GM21447 (cell line): ENCODE data around the gene GTSE1.

ENCODE experiments used
- ATAC-seq: cut with Tn5 transposase; IDR thresholded peaks from one replicate; pipeline ENCODE4 v1.9.1; 2021; ENCODE audit not compliant: unreplicated experiment

Gene GTSE1

DNA sequence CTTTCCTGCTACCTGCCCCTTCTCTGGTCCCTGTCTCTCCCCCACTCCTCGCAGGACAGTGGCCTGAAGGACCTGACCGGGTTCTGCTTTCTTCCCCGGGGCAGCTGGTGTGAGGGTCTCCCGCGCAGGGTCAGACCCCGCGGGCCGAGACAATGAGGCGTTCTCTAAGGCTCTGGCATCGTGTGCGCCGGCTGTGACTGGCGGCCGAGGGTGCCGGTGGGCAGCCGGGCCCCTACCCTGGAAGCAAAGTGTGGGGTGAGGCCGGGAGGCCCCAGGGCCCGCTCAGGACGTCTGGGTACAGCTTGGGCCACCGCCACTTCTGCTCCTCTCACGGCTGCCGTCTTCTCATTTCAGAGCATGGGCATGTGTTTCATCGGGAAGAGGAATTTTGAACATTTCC lies 55.1 kb downstream of the GTSE1 start:
- ATAC-seq = no peak

DNA sequence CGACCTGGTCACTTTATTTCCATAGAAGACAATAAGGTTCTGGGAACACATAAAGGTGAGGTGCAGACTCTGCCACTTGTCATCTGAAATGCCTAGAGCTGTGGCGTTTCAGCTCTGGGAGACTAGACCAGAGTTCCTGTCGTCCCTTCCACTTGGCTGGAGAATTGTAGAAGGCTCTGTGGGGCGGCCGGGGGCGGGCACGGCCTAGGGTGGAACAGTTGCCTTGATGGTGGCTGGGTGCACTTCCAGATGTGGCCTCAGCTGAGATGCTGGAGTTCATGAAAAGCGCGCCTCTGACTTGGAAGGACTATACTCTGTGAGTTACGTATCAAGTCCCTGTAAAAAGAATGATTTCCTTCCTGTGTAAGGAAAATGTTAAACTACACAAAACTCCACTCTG lies 55.6 kb downstream of the GTSE1 start:
- no peak for ATAC-seq

DNA sequence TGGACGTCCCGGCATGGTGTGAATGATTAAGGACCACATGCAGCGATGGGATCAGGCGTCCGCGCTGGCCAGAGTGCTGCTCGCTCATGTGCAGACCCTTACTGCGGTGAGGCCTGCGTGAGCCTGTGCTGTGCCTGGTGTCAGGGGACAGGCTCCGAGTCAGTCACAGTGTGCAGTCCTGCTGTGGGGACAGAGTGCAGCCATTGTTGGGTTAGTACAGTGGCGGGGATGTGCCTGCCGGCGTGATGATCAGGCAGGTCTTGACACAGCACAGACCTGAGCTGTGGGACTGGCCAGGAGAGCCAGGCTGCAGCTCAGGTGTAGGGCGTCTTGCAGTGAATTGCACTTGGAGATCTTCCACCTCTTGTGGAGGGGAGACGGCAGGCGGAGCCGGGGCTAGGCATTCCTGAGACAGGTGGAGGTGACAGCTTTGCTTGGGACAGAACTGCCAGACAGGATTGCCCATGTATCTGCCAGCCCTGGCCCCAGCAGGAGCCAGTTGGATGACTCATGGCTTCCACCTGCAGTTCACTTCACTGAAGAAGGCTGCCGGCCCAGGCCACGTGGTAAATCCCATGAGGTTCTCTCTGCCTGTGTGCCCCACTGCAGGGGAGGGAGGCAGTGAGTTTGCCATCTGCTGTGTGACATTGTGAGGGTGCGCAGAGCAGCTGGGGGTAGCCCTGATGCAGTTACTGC lies 56.2 kb downstream of the GTSE1 start:
- no peak for ATAC-seq

DNA sequence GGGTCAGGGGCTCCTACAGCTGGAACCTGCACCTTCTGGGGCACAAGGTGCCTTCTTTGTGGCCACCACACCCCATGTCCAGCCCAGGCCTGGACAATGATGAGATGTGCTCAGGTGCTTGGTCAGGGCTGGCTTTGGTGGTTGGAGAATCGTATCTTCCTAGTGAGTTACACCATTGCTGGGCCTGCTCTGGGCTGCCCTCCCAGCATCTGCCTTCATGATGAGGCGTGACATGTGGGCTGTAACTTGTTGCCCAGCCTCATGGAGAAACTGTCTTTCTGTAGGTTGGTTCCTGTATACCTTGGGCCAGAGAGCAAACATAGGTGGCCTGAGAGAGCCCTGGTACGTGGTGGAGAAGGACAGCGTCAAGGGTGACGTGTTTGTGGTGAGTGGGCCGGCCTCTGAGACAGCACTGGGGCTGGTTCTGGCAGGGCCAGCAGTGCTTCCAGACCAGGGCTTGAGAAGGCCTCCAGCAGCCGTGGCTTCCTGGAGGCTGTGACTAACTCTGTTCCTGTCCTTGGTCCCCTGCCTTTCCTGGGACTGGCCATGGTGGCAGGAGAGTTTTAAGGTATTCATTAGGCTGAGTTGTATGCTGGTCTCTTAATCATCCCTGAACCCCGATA lies 56.9 kb downstream of the GTSE1 start:
- ATAC-seq = no peak

DNA sequence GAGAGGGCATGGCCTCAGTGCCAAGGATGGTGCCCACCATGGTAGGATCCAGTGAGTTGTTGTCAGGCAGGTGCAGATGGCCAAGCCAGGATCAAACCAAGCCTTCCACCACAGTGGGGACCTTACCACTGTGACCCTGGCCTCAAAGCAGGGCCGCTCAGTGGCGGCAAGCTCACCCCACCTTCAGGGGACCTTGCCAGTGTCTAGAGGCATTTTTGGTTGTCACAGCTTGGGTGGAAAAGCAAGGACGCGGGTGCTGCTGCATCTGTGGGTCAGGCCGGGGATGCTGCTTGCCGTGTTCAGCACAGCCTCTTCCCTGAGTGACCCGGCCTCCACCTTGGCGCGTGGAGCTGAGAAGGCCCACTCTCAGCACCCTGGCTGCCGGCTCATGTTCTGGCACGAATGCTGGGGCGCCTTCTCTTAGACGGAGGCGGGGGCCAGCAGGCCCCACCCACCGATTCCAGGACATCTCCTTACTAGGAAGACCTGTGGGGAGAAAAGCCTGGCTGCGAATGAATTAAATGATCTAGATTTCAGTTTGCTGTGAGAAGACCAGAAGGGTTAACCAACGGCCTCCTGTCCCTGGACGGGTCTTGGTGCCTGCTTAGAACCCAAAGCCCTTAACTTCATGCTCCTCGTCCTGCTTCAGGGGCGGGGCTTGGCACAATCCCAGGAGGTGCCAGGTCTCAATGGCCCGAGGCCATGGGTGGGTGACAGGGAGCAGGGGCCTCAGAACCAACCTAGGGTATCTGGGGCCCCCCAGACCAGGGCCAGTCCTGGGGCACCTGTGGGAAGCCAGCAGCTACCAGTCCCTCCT lies 57.7 kb downstream of the GTSE1 start:
- no peak for ATAC-seq

DNA sequence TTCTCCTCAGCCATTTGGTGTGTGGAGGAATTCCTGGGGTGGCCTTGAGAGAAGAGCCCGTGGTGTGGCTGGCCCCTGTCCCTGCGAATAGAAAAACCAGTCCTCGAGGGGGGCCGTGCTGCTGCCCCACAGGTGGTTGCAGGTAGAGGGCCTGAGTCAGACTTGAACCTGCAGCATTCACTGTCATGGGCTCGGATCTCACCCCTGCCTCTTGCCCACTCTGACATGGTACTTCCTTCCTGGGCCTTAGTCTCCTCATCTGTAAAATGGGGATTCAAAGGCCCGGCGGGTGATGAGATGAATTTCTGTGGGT lies 58.3 kb downstream of the GTSE1 start:
- no peak for ATAC-seq

DNA sequence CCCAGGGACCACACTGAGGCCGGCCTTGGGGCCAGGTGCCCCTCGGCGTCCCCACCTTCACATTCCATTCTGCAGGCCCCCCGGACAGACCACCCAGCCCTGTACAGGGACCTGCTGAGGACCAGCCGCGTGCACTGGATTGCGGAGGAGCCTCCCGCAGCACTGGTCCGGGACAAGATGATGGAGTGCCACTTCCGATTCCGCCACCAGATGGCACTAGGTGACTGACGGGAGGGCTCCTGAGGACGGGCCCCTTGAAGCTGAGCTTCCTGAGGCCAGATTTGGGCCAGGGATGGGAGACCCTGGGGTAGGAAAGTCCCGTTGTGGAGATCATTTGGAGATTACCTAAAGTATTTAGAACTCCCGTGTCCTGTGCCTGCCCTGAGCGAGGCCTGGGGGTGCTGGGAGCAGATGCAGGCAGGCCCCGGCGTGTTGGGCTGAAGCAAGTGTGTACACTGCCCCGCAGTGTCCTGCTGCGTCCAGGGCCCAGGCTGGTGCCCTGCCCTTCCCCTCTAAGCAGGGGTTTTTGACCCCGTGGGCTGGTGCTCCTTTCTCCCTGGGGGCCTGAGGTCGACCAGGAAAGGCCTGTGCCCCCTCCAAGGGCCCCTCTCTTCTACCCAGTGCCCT lies 58.8 kb downstream of the GTSE1 start:
- ATAC-seq = no peak

DNA sequence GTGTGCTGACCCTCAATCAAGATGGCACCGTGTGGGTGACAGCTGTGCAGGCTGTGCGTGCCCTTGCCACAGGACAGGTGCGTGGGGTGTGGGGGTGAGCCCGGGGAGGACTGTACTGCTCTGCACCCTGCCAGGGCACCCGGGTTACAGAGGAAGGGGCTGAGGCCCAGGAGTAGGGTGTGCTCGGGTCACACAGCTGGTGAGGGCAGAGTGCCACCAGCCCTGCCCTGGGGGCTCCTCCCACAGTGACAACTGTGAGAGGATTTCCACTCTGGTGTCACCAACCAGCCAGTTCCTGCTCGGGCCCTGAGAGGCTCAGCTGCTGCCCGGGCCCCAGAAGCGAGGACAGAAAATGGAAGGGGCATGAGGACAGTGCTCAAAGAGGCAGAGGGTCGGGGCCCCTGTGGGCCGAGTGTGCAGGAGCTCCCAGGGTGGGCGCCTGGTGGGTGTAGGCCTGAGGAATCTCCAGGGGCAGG lies 59.4 kb downstream of the GTSE1 start:
- no peak for ATAC-seq

DNA sequence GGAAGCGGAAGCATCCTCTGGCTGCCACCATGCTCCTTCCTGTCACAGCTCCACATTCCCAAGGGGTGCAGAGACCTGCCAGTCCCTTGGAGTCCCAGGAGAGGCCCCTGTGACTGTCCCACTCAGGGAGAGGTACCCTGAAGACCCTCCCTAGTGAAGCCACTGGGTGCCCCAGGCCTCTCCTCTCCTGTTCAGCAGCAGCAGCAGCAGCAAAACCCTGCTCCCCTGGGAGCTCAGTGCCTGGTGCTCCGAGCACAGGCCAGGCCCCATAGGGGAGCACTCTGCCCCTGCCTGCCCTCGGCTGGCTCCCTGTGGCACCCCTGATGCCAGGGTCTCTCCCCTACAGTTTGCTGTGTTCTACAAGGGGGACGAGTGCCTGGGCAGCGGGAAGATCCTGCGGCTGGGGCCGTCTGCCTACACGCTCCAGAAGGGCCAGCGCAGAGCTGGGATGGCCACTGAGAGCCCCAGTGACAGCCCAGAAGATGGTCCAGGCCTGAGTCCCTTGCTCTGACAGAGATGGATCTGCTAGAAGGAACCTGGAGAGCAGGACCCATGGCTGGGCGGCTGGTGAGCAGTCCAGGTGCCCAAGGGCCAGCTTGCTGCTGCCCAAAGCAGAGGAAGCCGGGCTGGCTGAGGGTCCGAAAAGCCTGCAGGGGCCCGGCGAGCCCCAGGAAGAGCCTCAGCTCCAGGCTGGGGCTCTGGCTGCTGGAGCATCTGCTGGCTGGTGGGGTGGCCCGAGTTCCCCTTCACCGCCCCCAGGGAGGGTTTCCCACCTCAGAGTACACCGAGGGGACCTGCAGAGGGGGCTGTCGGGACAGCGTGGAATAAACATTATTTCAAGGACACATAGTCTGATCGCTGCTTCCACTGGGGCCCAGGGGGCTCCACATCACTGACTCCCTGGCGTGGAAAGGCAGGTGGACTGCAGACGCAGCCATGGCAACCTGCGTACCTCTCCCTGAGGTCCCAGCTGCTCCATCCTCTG lies 60.1 kb downstream of the GTSE1 start:
- ATAC-seq = no peak

DNA sequence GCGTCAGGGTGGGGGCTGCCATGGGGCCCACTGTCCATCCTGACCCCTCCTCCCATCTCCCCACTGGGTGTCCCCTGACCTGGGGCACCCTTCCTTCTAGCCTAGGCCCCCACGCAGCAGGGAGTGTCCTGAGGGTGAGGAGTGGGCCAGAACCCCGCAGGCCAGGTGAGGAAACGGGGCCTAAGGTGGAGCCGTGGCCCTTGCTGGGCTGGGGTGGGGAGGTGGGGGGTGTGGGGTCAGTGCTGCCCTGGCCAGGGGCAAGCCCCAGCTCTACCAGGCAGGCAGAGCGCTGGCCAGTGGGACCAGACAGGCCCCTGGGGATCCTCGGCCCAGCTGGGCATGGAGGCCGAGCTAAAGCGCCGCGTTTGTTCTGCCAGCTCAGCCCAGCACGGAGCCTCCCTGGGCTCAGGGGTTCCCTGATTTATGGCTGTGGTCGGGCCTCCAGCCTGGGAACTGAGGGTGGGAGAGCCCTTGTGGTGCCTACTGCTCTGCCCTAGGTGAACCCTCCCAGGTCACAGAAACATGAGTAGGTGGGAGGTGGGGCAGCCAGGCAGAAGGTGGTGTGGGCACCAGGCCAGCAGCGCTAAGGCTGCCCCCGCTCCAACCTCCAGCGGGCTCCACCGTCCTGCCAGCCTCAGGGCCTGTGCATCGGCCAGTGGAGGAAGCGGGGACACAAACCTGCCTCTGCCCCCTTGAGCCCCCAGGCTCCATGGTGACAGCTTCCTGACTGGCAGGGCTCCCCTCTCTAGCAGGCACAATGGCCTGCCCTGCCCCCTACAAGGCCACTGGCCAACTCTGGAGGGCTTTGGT lies 61.2 kb downstream of the GTSE1 start:
- ATAC-seq = no peak

DNA sequence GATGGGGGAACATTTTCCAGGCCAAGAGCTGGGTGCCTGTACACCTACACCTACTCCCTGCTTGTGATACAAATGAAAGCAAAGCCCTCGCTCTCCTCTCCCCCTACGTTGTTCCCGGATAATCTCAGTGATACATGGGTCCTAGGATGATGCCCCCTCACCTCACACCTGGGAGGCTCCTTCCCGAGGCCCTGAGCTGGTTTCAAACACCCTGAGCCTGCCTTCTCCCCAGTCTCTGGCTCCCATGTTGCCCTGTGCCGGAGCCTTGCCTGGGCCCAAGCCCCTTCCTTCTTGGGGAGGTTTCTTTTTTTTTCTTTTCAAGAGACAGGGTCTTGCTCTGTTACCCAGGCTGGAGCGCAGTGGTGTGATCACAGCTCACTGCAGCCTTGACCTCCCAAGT lies 62.1 kb downstream of the GTSE1 start:
- no peak for ATAC-seq

DNA sequence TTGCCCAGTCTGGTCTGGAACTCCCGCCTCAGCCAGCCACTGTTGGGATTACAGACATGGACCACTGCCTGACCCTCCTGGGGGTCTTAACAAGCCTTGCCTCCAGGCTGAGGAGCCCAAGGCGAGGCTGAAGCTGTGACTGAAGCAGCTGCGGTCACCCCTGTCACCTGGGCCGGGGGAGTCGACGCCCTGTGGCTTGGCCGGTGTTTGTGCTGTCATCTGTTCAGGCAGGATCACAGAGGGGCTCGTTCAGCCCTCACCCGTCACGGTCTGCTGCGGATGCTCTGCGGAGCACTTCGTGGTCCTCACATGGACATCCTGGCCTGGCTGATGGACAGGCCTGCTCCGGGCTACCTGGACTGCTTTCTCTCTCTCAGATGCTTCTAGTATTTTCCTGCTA lies 62.7 kb downstream of the GTSE1 start:
- no peak for ATAC-seq

DNA sequence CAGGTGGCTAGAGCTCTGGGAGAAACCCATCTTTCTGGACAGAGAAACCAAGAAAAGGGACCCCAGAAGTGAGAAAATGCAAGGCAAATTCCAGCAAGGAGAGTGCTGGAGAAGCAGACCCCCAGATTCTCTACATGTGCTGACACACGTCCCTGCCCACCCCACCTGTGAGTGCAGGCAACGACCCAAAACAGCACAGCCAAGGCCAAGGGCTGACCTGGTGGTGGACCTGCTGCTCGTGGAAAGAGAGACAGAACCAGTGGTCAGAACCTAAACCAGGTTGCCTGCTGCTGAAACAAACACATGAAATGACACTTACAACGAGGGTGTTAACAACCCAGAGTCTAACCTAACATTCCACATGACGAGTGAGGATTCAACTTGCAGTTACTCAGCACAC lies 63.4 kb downstream of the GTSE1 start:
- no peak for ATAC-seq

DNA sequence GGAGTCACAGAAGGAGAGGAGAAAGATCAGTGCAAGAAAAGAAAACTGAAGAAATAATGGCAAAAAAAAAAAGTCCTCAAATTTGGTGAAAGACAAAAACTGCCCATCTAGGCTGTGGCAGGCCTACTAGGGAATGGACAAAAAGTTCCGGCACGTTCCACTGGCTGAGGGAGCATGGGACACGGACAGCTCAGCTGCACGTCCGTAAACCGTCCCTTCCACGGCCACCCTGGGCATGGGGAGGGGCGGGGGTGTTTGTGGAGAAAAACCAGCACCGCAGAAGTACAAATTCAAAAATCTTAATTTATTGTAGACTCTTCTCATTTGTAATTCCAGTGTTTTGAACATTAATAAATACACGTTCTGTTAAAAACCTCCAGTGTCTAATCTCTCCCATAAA lies 64.2 kb downstream of the GTSE1 start:
- no peak for ATAC-seq

DNA sequence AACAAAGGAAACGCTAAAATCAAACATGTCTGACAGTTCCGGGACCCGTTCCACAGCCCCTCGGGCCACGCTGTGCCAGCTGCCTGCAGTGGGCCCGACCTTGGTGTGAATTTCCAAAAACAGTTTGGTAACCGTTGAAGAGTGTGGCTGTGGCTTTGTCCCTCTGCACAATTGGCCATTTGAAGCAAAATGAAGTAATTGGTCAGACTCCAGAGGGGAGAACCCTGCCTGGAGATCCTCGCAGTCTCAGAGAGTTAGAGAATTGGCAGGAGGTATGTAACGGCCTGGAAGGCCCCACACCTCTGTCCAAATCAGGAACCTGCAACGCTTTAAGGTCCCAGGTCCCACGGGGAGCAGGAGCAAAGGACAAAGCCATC lies 65.1 kb downstream of the GTSE1 start:
- ATAC-seq = no peak

DNA sequence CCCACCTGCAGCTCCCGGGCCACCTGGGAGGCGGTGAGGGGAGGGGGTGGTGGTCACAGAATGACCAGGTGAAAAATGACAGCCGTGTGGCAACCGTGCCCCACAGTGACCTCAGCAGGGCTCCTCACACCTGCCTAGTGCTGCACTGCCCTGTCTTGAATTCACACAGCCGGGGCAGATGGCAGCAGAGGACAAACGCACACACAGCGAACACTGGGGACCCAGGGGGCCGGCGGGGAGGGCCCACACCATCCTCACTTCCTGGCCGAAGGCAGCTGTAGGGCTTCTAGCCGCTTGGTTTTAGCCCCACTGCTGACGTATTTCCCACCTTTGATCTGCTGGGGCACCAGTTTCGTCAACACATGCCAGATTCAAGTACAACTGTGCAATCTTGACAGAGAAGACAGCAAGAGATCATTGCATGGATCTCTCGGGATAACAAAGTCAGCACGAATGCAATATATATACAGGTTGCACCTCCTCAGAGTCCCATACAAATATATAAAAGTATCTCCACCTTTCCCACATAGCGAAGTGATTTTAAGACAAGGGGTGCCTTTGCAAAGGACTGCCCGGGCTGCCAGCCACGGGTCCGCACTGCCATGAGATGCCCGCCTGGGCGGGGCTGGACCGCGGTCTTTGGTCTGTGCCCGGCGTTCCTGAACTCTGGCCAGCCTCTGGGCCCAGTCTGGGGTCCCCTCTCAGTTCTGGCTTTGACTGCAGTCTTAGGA lies 65.7 kb downstream of the GTSE1 start:
- ATAC-seq = no peak

DNA sequence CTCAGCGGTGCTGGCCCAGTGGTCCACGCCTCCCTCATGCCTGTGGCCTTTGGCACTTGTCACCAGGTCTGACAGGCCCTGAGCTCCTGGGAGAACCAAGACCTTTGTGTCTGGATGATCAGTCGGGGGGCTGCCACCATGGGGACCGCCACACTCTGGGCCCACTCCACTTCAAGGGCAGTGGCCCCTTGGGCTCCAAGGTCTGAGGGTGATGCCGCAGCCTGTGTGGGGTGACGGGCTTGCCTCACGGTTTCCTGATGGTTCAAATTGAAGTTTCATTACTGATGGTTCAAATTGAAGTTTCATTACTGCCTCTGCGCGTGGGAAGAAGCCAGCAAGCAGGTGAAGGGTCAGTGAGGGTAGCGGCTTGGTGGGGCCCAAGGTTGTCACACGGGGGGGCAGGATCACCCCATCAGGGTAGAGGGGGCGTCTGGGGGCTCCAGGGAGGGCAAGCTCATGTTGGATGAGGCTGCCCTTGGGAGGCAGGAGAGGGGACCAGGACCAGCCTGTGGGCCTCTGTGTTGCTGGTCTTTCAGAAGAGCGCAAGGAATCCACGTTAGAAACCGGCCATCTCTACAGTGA lies 66.4 kb downstream of the GTSE1 start:
- no peak for ATAC-seq

DNA sequence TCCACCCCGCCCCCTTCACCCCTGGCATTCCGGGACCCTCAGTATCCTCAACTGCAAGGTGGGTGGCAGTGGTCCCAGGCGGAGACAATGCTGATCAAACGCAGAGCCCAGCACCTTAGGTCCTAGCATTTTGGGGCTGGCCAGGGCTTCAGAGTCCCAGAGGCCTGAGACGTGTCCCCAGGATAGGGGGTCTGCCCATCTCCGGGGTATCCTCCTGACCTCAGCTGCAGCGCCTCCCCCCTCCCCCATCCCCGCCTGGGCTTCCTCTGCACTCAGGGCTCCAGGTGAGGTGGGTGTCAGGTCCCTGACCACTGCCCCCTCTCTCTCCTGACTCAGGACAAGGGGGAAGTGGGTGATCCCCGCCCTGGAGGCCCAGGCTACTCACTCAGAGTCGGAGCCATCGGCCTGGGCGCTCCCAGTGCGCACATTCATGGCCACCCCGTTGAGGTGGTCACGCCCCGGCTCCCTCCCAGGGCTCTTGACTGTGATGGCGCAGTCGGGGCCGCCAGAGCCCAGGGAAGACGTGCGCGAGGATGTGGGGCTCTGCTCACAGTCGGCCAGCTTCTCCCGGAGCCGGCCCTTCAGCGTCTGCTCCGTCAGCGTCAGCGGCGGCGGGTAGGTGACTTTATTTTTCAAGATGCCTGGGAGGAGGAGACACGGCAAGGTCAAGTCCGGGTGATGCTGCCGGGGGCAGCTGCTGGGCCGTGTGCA lies 67.1 kb downstream of the GTSE1 start:
- ATAC-seq = no peak
